Measurements from ENCODE around the gene TMC4. TPM values are rescaled to one million over a fixed set of nuclear protein-coding genes. Genes with fewer than 3 reads are reported as not detected.

TMC4 gene
- total RNA-seq, 1 experiment from 2014 or later, result 175 TPM

GRCh38 chr19:54127688-54128440, 45.1 kb downstream of the TMC4 start:
- H3K27me3 ChIP-seq (ENCODE audit: insufficient read depth, low read depth), result no peaks in the 10 kb centered on the region
- TF ChIP-seq EZH2 (IDR thresholded peaks at IDR 0.05; ENCODE audit: low read depth), result no peak
- TF ChIP-seq CTCF (conservative IDR thresholded peaks at IDR 0.05), result no peak
- no peak overlapping the region for H3K4me3 ChIP-seq
- H3K4me2 ChIP-seq, result no peak overlapping the region
- BruUV-seq (replicated peaks), result no TSS peak
- ChIA-PET CTCF (no interaction called here), POLR2A (ENCODE audit: unreplicated experiment) (no interaction called here)
- peaks cover 5% of the 10 kb centered on the region; the same call in 1 of the 2 replicates for H3K36me3 ChIP-seq (ENCODE audit: low read depth)
- H2AFZ ChIP-seq, result no peak overlapping the region
- H3K9me2 ChIP-seq (ENCODE audit: insufficient read depth), result no peaks in the 10 kb centered on the region
- no peak for DNase-seq
- no peak overlapping the region for H3K27ac ChIP-seq
- H3K79me2 ChIP-seq (ENCODE audit: low read depth), result no peaks in the 10 kb centered on the region
- no peaks in the 10 kb centered on the region for H3K4me1 ChIP-seq (replicated peaks; ENCODE audit: insufficient read depth)
- no peaks in the 10 kb centered on the region for H3K9me3 ChIP-seq (ENCODE audit: insufficient read depth, low read depth)
- no peaks in the 10 kb centered on the region for H4K20me1 ChIP-seq (ENCODE audit: insufficient read depth)
- intact Hi-C loops (cut with micrococcal nuclease; ENCODE audit: unreplicated experiment), result no loop called here
- peaks cover 5% of the 10 kb centered on the region; the same call in 1 of the 2 replicates for H3F3A ChIP-seq (ENCODE audit: insufficient read depth, low read depth)

- POLR2A ChIA-PET (ENCODE audit: unreplicated experiment), result interaction anchor here (0.7 kb wide), 1 partner anchor 14 kb away, joined by 8 read pairs; no protein-coding TSS in a partner anchor
- intact Hi-C loops (cut with micrococcal nuclease; ENCODE audit: unreplicated experiment), result no loop called here
- TF ChIP-seq CTCF (conservative IDR thresholded peaks at IDR 0.05), result no peak
- no peak for TF ChIP-seq EZH2 (IDR thresholded peaks at IDR 0.05; ENCODE audit: low read depth)
- Histone ChIP-seq H3K79me2 (ENCODE audit: low read depth) (no peaks in the 10 kb centered on the region), H3K4me2 (no peak overlapping the region), H3K4me3 (no peak overlapping the region), H3K27ac (no peak overlapping the region), H4K20me1 (ENCODE audit: insufficient read depth) (no peaks in the 10 kb centered on the region), H3K36me3 (ENCODE audit: low read depth) (peaks cover 5% of the 10 kb centered on the region; the same call in 1 of the 2 replicates), H2AFZ (no peak overlapping the region), H3K9me2 (ENCODE audit: insufficient read depth) (no peaks in the 10 kb centered on the region), H3F3A (ENCODE audit: insufficient read depth, low read depth) (no peaks in the 10 kb centered on the region), H3K4me1 (replicated peaks; ENCODE audit: insufficient read depth) (no peaks in the 10 kb centered on the region), H3K27me3 (ENCODE audit: insufficient read depth, low read depth) (no peaks in the 10 kb centered on the region), H3K9me3 (ENCODE audit: insufficient read depth, low read depth) (no peaks in the 10 kb centered on the region)
- BruUV-seq (replicated peaks), result no TSS peak
- CTCF ChIA-PET, result no interaction called here
- no peak for DNase-seq
These were observed 47.2 kb downstream of the TMC4 start for GRCh38 chr19:54125713-54126112.

- CTCF ChIA-PET, result no interaction called here
- H3K4me2 ChIP-seq, result no peak overlapping the region
These were observed 48.6 kb downstream of the TMC4 start for GRCh38 chr19:54124393-54124792.

More at GRCh38 chr19:54124393-54124792, 48.6 kb downstream of the TMC4 start:
- BruUV-seq (replicated peaks), result no TSS peak
- H3K4me1 ChIP-seq (replicated peaks; ENCODE audit: insufficient read depth), result no peaks in the 10 kb centered on the region
- POLR2A ChIA-PET (ENCODE audit: unreplicated experiment), result no interaction called here
- H3K79me2 ChIP-seq (ENCODE audit: low read depth), result no peaks in the 10 kb centered on the region
- DNase-seq, result no peak
- no peaks in the 10 kb centered on the region for H3K9me2 ChIP-seq (ENCODE audit: insufficient read depth)
- H3K9me3 ChIP-seq (ENCODE audit: insufficient read depth, low read depth), result no peaks in the 10 kb centered on the region
- no peaks in the 10 kb centered on the region for H3K27me3 ChIP-seq (ENCODE audit: insufficient read depth, low read depth)
- H2AFZ ChIP-seq, result no peak overlapping the region
- TF ChIP-seq EZH2 (IDR thresholded peaks at IDR 0.05; ENCODE audit: low read depth), result no peak
- TF ChIP-seq CTCF (conservative IDR thresholded peaks at IDR 0.05), result no peak
- 0 out of 2 replicates have a peak, but pooled peaks cover 4% of the 10 kb centered on the region for H4K20me1 ChIP-seq (ENCODE audit: insufficient read depth)
- H3F3A ChIP-seq (ENCODE audit: insufficient read depth, low read depth), result no peaks in the 10 kb centered on the region
- intact Hi-C loops (cut with micrococcal nuclease; ENCODE audit: unreplicated experiment), result no loop called here
- H3K36me3 ChIP-seq (ENCODE audit: low read depth), result peaks cover 5% of the 10 kb centered on the region; the same call in 1 of the 2 replicates
- no peak overlapping the region for H3K4me3 ChIP-seq
- H3K27ac ChIP-seq, result no peak overlapping the region

All from PC-9 (cell line).